ENCODE measurements around the gene MROH2B. TPM values are rescaled to one million over a fixed set of nuclear protein-coding genes. Genes with fewer than 3 reads are reported as not detected.

MROH2B gene
- total and polyA plus RNA-seq, 2 donors (not counting 1 experiment from before 2014, with no cell fraction given), result not detected

DNA sequence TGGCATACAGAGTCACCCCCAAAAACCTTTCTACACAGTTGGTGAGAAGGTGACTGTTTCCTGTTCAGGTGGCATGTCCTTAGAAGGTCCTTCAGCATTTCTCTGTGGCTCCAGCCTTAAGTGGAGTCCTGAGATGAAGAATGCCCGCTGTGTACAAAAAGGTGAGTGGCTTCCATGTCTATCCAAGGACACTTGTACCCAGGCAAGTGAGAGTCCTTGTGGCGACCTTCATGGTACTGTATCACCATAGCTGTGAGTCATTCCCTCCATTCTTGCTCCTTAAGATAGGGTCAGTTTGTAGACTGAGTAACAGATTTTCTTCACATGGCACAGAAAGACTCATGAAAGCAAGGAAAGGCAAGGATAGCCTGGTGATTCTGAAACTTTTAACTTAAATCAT lies 98.7 kb downstream of the MROH2B start:
- H3K4me1 ChIP-seq (ENCODE audit: control insufficient read depth in 2 of 2, insufficient read depth in 2 of 2, low read length in 2 of 2), result no peaks in the 10 kb centered on the region
- H3K27ac Mint-ChIP-seq, result no peak overlapping the region
- no peak overlapping the region for H3K4me3 Mint-ChIP-seq
- ChIA-PET CTCF (no interaction called here), POLR2A (no interaction called here)
- no peaks in the 10 kb centered on the region for H3K79me2 ChIP-seq (ENCODE audit: control insufficient read depth, insufficient read depth, low read length)
- no peak for DNase-seq
- WGBS (ENCODE audit: insufficient coverage), result 82% methylated on average over 1 of the region's 2 CpGs
- H3K9me3 Mint-ChIP-seq (ENCODE audit: insufficient read depth), result no peaks in the 10 kb centered on the region
- no peak for ATAC-seq (ENCODE audit: low read depth)
- H3K27ac ChIP-seq (ENCODE audit: low read length in 2 of 2), result no peak overlapping the region
- no peak overlapping the region for H3K9ac ChIP-seq (ENCODE audit: low read length)
- H3K27me3 Mint-ChIP-seq, result peaks cover 4% of the 10 kb centered on the region
- intact Hi-C loops (cut with micrococcal nuclease), result no loop called here
- H3K9me3 ChIP-seq (ENCODE audit: control extremely low read depth in 1 of 3, control insufficient read depth in 2 of 3, insufficient read depth in 1 of 3, low read length in 2 of 3), result peaks cover 0 to 4% (median 0%) of the 10 kb centered on the region in 3 donors
- H2AFZ ChIP-seq (ENCODE audit: insufficient read depth, low read depth, low read length, poor library complexity, severe bottlenecking), result no peak overlapping the region
- no peak for TF ChIP-seq EZH2 (IDR thresholded peaks at IDR 0.05; ENCODE audit: borderline replicate concordance, insufficient read depth, low read depth, low read length, poor library complexity, severe bottlenecking)
- TF ChIP-seq, protein P1, sequence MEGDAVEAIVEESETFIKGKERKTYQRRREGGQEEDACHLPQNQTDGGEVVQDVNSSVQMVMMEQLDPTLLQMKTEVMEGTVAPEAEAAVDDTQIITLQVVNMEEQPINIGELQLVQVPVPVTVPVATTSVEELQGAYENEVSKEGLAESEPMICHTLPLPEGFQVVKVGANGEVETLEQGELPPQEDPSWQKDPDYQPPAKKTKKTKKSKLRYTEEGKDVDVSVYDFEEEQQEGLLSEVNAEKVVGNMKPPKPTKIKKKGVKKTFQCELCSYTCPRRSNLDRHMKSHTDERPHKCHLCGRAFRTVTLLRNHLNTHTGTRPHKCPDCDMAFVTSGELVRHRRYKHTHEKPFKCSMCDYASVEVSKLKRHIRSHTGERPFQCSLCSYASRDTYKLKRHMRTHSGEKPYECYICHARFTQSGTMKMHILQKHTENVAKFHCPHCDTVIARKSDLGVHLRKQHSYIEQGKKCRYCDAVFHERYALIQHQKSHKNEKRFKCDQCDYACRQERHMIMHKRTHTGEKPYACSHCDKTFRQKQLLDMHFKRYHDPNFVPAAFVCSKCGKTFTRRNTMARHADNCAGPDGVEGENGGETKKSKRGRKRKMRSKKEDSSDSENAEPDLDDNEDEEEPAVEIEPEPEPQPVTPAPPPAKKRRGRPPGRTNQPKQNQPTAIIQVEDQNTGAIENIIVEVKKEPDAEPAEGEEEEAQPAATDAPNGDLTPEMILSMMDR (IDR thresholded peaks at IDR 0.05), result no peak
- no peaks in the 10 kb centered on the region for H3K36me3 ChIP-seq (replicated peaks in 1 of 2; ENCODE audit: control extremely low read depth in 1 of 2, control insufficient read depth in 1 of 2, extremely low read depth in 1 of 2, insufficient read depth in 2 of 2, low read length in 1 of 2)
- no peaks in the 10 kb centered on the region for H3K27me3 ChIP-seq (replicated peaks in 1 of 4; ENCODE audit: control extremely low read depth in 1 of 4, control insufficient read depth in 3 of 4, insufficient read depth in 4 of 4, low read length in 3 of 4)
- no peaks in the 10 kb centered on the region for H3K4me1 Mint-ChIP-seq
- no peak overlapping the region for H3K4me3 ChIP-seq (ENCODE audit: control extremely low read depth in 1 of 5, extremely low read depth in 1 of 5, insufficient read depth in 1 of 5, low read depth in 2 of 5, low read length in 4 of 5)
- no peak overlapping the region for H3K4me2 ChIP-seq (replicated peaks; ENCODE audit: low read depth, low read length, poor library complexity, severe bottlenecking)
- H4K20me1 ChIP-seq (ENCODE audit: control insufficient read depth, insufficient read depth, low read length, poor library complexity, severe bottlenecking), result no peaks in the 10 kb centered on the region

DNA sequence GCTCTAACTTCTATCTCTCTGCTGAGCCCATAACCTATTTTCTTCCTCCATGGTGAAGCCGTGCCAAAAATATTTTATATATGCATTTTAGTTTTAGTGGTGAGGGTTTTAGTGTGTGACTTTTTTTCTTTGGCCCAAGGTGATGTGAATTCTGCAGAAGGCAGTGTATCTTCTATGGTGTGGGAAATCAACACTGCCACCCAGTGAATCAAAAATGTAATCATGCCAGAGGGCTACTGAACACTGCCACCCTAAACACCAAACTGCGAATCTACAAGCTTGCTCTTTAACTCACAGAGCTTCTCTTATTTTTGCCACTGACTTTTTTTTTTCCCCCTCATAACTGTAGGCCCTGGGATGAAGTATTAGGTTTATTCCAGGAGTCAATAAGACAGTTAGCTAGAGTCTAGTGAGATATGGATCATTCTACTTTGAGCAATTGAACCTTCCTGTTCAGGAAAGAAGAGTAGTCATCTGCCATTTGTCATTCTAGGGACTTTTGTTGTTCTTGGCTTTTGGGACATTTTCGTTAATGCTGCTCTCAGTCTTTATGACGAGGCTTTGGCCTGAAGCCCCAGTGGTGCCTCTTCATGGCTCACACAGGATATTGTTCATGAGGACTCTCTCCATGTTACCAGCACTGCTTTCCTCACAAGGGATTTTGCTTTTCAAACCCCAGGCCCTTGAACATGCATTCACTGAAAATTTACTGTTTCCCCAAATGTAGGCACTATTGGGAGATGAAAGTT lies 108.8 kb downstream of the MROH2B start:
- Mint-ChIP-seq H3K4me1 (no peaks in the 10 kb centered on the region), H3K4me3 (no peak overlapping the region), H3K27ac (no peak overlapping the region), H3K27me3 (no peaks in the 10 kb centered on the region), H3K9me3 (ENCODE audit: insufficient read depth) (no peaks in the 10 kb centered on the region)
- ChIA-PET CTCF (no interaction called here), POLR2A (no interaction called here)
- Histone ChIP-seq H3K4me3 (ENCODE audit: control extremely low read depth in 1 of 5, extremely low read depth in 1 of 5, insufficient read depth in 1 of 5, low read depth in 2 of 5, low read length in 4 of 5) (no peak overlapping the region), H3K36me3 (replicated peaks in 1 of 2; ENCODE audit: control extremely low read depth in 1 of 2, control insufficient read depth in 1 of 2, extremely low read depth in 1 of 2, insufficient read depth in 2 of 2, low read length in 1 of 2) (no peaks in the 10 kb centered on the region), H3K9ac (ENCODE audit: low read length) (no peak overlapping the region), H3K4me1 (ENCODE audit: control insufficient read depth in 2 of 2, insufficient read depth in 2 of 2, low read length in 2 of 2) (no peaks in the 10 kb centered on the region), H2AFZ (ENCODE audit: insufficient read depth, low read depth, low read length, poor library complexity, severe bottlenecking) (no peak overlapping the region), H3K9me3 (ENCODE audit: control extremely low read depth in 1 of 3, control insufficient read depth in 2 of 3, insufficient read depth in 1 of 3, low read length in 2 of 3) (peaks cover 0 to 3% (median 0%) of the 10 kb centered on the region in 3 donors), H3K27ac (ENCODE audit: low read length in 2 of 2) (no peak overlapping the region), H4K20me1 (ENCODE audit: control insufficient read depth, insufficient read depth, low read length, poor library complexity, severe bottlenecking) (no peaks in the 10 kb centered on the region), H3K79me2 (ENCODE audit: control insufficient read depth, insufficient read depth, low read length) (no peaks in the 10 kb centered on the region), H3K27me3 (replicated peaks in 1 of 4; ENCODE audit: control extremely low read depth in 1 of 4, control insufficient read depth in 3 of 4, insufficient read depth in 4 of 4, low read length in 3 of 4) (no peaks in the 10 kb centered on the region), H3K4me2 (replicated peaks; ENCODE audit: low read depth, low read length, poor library complexity, severe bottlenecking) (no peak overlapping the region)
- WGBS (ENCODE audit: insufficient coverage), result 88% methylated on average over 2 of the region's 4 CpGs
- DNase-seq (no peak), ATAC-seq (ENCODE audit: low read depth) (no peak)
- intact Hi-C loops (cut with micrococcal nuclease), result no loop called here
- TF ChIP-seq EZH2 (IDR thresholded peaks at IDR 0.05; ENCODE audit: borderline replicate concordance, insufficient read depth, low read depth, low read length, poor library complexity, severe bottlenecking), result no peak
- TF ChIP-seq, protein P1 (IDR thresholded peaks at IDR 0.05), result no peak
